HepG2 (cell line): ENCODE data around the gene LRRC28. TPM values are rescaled to one million over a fixed set of nuclear protein-coding genes. Genes with fewer than 3 reads are reported as not detected.
A peak's percentile ranks its signal among the peaks of the same experiment; 100 is the strongest.

ENCODE experiments used
- FOXJ3 ChIP-seq: sonication (generic); formaldehyde crosslinking; IDR thresholded peaks from 2 replicates; pipeline ENCODE4 v1.4.0; 2020; ENCODE audit warnings: missing genetic modification reagents, mild to moderate bottlenecking, borderline replicate concordance
- FOXP4 ChIP-seq: sonication (generic); formaldehyde crosslinking; IDR thresholded peaks from 2 replicates; pipeline ENCODE4 v1.4.0; 2020; ENCODE audit warnings: missing genetic modification reagents
- GATA4 ChIP-seq: sonication (generic); IDR thresholded peaks from 2 replicates; pipeline ENCODE4 v1.6.1; 2016; ENCODE audit warnings: antibody characterized with exemption, low read depth, borderline replicate concordance
- GATAD1 ChIP-seq: IDR thresholded peaks from 2 replicates; pipeline ENCODE4 v1.6.1; 2016; ENCODE audit warnings: missing genetic modification reagents, missing compliant biosample characterization
- GMEB2 ChIP-seq: IDR thresholded peaks from 2 replicates; pipeline ENCODE4 v1.6.1; 2016; ENCODE audit warnings: missing biosample characterization, missing genetic modification reagents, low read depth
- HMG20B ChIP-seq: conservative IDR thresholded peaks from 2 replicates; pipeline ENCODE4 v1.6.1; 2016; ENCODE audit warnings: missing genetic modification reagents, missing compliant biosample characterization
- KDM2A ChIP-seq: sonication (generic); formaldehyde crosslinking; IDR thresholded peaks from 2 replicates; pipeline ENCODE4 v1.4.0; 2020; ENCODE audit warnings: low read depth, missing genetic modification reagents, borderline replicate concordance
- MEIS2 ChIP-seq: sonication (generic); formaldehyde crosslinking; IDR thresholded peaks from 2 replicates; pipeline ENCODE4 v1.9.0; 2021; ENCODE audit warnings: mild to moderate bottlenecking, missing genetic modification reagents
- NFKBIZ ChIP-seq: IDR thresholded peaks from 2 replicates; pipeline ENCODE4 v1.6.1; 2018; ENCODE audit warnings: missing genetic modification reagents, missing compliant biosample characterization
- NFYC ChIP-seq: IDR thresholded peaks from 2 replicates; pipeline ENCODE4 v1.6.1; 2016; ENCODE audit warnings: missing genetic modification reagents, missing compliant biosample characterization
- PAXIP1 ChIP-seq: sonication (generic); formaldehyde crosslinking; conservative IDR thresholded peaks from 2 replicates; pipeline ENCODE4 v1.4.0; 2020; ENCODE audit warnings: mild to moderate bottlenecking, missing genetic modification reagents, moderate library complexity
- RARA ChIP-seq: IDR thresholded peaks from 2 replicates; pipeline ENCODE4 v1.6.1; 2016; ENCODE audit warnings: missing genetic modification reagents, missing compliant biosample characterization
- SIX1 ChIP-seq: sonication (generic); formaldehyde crosslinking; IDR thresholded peaks from 2 replicates; pipeline ENCODE4 v1.4.0; 2020; ENCODE audit warnings: missing genetic modification reagents, borderline replicate concordance
- SOX5 ChIP-seq: IDR thresholded peaks from 2 replicates; pipeline ENCODE4 v1.6.1; 2016; ENCODE audit warnings: borderline replicate concordance
- TBX2 ChIP-seq: sonication (generic); formaldehyde crosslinking; IDR thresholded peaks from 2 replicates; pipeline ENCODE4 v1.5.0; 2020; ENCODE audit warnings: missing genetic modification reagents, mild to moderate bottlenecking, borderline replicate concordance
- ZNF205 ChIP-seq: IDR thresholded peaks from 2 replicates; pipeline ENCODE4 v1.6.1; 2018; ENCODE audit warnings: missing biosample characterization, missing genetic modification reagents
- ZNF431 ChIP-seq: sonication (generic); formaldehyde crosslinking; IDR thresholded peaks from 2 replicates; pipeline ENCODE4 v1.9.0; 2022; ENCODE audit warnings: missing genetic modification reagents, low read depth, mild to moderate bottlenecking, borderline replicate concordance
- ZNF44 ChIP-seq: sonication (generic); formaldehyde crosslinking; IDR thresholded peaks from 2 replicates; pipeline ENCODE4 v1.5.1; 2020; ENCODE audit warnings: mild to moderate bottlenecking, missing genetic modification reagents
- ZNF441 ChIP-seq: sonication (generic); formaldehyde crosslinking; IDR thresholded peaks from 2 replicates; pipeline ENCODE4 v1.7.0; 2021; ENCODE audit warnings: missing genetic modification reagents, borderline replicate concordance
- ZNF710 ChIP-seq: sonication (generic); formaldehyde crosslinking; IDR thresholded peaks from 2 replicates; pipeline ENCODE4 v1.5.0; 2020; ENCODE audit warnings: mild to moderate bottlenecking, missing genetic modification reagents, borderline replicate concordance
- ZSCAN25 ChIP-seq: sonication (generic); formaldehyde crosslinking; IDR thresholded peaks from 2 replicates; pipeline ENCODE4 v1.8.0; 2022; ENCODE audit warnings: mild to moderate bottlenecking, missing genetic modification reagents
- ZSCAN31 ChIP-seq: sonication (generic); formaldehyde crosslinking; IDR thresholded peaks from 2 replicates; pipeline ENCODE4 v1.5.0; 2020; ENCODE audit warnings: low read depth, mild to moderate bottlenecking, missing genetic modification reagents
- polyA plus RNA-seq, 8 experiments: library from polyadenylated mRNA; depleted of rRNA in 3 of 8; stranded (reverse) in 7 of 8; unstranded in 1 of 8; fragments of >200 nt; fragmentation: Illumina TruSeq in 4 of 8; extraction: Trizol in 4 of 8; gene quantifications; 2 replicates each; pipeline versions ENCODE4 v1.2.1 to v1.2.3, GENCODE V29; 2011 to 2016; ENCODE audit warnings: low read depth in 4 of 8, missing spikeins in 1 of 8, mixed read lengths in 1 of 8; ENCODE audit not compliant: insufficient read depth in 1 of 8
- total RNA-seq, 5 experiments: library from RNA; depleted of rRNA; stranded (reverse); fragments of >200 nt; fragmentation: Illumina TruSeq; extraction: Trizol; gene quantifications; 2 replicates each; pipeline ENCODE4 v1.2.3, GENCODE V29; 2016; ENCODE audit warnings: low read depth in 1 of 5

Gene LRRC28
- total and polyA plus RNA-seq, 2 of the 13 experiments (the other 11 are each of a cell fraction or from before 2014, with no cell fraction given), result 17.5 to 21.3 TPM

- TF ChIP-seq KDM2A (CRISPR knock-in tag), result peak; percentile 61; the same call in 1 of the 2 replicates
- peak; percentile 95 for TF ChIP-seq ZSCAN25 (CRISPR knock-in tag)
- peak; percentile 76; the same call in 1 of the 2 replicates for TF ChIP-seq NFKBIZ (CRISPR knock-in tag)
- peak; percentile 88 for TF ChIP-seq TBX2 (CRISPR knock-in tag)
- peak; percentile 97 for TF ChIP-seq ZNF441 (CRISPR knock-in tag)
- TF ChIP-seq ZNF44, result peak; percentile 78; the same call in 1 of the 2 replicates
- TF ChIP-seq FOXP4, result peak; percentile 87
- TF ChIP-seq SOX5 (CRISPR knock-in tag), result peak; percentile 83
- no peak for TF ChIP-seq NFYC (CRISPR knock-in tag)
- peak; percentile 77 for TF ChIP-seq RARA (CRISPR knock-in tag)
- TF ChIP-seq GMEB2 (CRISPR knock-in tag), result no peak
- TF ChIP-seq PAXIP1 (CRISPR knock-in tag), result peak; percentile 93
- peak; percentile 51; the same call in 1 of the 2 replicates for TF ChIP-seq ZNF205 (CRISPR knock-in tag)
- TF ChIP-seq HMG20B (CRISPR knock-in tag), result peak; percentile 54; the same call in 1 of the 2 replicates
- TF ChIP-seq GATAD1 (CRISPR knock-in tag), result peak; percentile 33; the same call in 1 of the 2 replicates
- peak; percentile 59; the same call in 1 of the 2 replicates for TF ChIP-seq FOXJ3 (CRISPR knock-in tag)
- peak; percentile 31; the same call in 1 of the 2 replicates for TF ChIP-seq SIX1
- no peak for TF ChIP-seq ZNF431 (CRISPR knock-in tag)
- TF ChIP-seq ZSCAN31 (CRISPR knock-in tag), result peak; percentile 48; the same call in 1 of the 2 replicates
- peak; percentile 51; the same call in 1 of the 2 replicates for TF ChIP-seq ZNF710 (CRISPR knock-in tag)
- 0 out of 2 replicates have a peak, but pooled peaks have one; percentile 37 for TF ChIP-seq GATA4
- TF ChIP-seq MEIS2 (CRISPR knock-in tag), result peak; percentile 74
Measured at GRCh38 chr15:99421172-99421656, 169.9 kb downstream of the LRRC28 start (continued).
